Superior temporal gyrus (tissue), 1 donor: ENCODE measurements around the gene DNASE1.

Experiments
- DNase-seq: peaks from one replicate; pipeline ENCODE4 v3.0.0-alpha.2; 2016; ENCODE audit errors: extremely low spot score

Gene DNASE1

GRCh38 chr16:3664187-3664896, 9.9 kb downstream of the DNASE1 start:
- no peak for DNase-seq

DNA sequence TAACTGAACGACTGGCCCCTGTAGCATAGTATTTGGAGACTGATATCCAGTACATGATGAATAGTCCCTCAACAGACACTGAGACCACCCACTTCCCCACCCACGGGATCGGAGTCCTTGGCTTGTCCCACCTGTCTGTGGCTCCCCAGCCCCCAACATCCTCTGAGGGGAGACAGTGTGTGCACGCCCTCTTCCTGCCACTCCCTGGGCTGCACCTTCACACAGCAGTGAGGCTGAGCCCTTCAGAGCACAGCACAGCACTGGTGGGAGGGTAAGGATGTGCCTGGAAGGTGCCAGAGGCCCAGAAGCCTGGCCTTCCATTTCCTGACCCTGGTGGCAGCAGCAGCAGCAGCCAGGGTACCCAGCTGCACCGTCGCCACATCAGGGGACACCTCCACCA, 11.0 kb downstream of the DNASE1 start:
- no peak for DNase-seq

DNA sequence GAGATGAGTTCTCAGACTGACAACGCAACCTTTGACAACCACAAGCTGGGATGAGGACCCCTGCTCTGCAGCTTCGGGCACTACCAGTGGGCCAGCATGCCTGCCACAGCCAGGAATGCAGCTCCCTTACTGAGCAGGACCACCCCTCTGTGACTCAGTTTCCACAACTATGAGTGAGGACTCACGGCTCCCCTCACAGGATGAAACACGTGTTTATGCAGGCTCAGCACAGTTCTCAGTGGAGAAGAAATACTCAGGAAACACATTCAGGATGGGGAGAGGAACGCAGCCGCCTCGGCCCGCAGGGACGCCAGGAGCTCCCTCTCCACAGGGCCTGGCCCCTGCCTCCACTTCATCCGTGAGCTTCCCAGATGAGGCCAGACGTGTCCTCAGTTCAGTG, 14.1 kb downstream of the DNASE1 start:
- DNase-seq, result no peak

DNA sequence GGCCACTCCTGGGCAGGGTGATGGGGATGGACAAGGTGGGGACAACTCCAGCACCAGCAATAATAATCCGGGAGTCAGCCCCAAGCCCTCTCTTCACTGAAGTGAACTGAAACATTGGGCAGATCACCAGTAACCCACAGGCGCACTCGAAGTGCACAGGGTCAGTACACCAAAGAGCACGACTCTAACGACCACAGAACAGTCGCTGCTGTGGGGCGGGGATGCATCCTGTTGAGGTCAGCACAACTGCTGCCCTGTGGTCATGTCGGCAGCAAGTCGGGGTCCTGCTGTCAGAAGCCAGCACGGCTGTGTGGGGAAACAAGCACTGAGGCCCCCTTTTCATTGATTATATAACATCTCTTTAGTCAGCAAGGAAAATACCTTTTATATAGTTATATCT, 14.6 kb downstream of the DNASE1 start:
- DNase-seq, result no peak

- no peak for DNase-seq
Observed at GRCh38 chr16:3670711-3671110, 16.2 kb downstream of the DNASE1 start.

DNA sequence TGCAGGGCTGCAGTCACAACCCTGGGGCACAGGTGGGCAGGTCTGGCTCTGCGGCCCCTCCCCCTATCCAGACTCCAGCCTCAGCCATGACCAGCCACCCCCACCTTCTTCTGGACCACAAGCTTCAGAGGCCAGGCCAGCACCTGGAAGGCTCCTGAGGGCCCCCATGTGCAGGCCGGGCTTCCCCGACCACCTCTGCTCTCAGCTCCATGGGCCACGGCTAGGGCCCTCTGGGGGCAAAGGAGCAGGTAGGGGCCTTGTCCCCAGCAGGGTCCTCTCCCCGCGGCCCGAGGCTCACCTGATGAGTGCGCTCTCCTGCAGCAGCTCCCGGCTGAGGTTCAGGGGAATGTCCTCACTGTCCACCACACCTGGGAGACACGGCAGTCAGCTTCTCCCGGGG, 16.9 kb downstream of the DNASE1 start:
- no peak for DNase-seq

DNA sequence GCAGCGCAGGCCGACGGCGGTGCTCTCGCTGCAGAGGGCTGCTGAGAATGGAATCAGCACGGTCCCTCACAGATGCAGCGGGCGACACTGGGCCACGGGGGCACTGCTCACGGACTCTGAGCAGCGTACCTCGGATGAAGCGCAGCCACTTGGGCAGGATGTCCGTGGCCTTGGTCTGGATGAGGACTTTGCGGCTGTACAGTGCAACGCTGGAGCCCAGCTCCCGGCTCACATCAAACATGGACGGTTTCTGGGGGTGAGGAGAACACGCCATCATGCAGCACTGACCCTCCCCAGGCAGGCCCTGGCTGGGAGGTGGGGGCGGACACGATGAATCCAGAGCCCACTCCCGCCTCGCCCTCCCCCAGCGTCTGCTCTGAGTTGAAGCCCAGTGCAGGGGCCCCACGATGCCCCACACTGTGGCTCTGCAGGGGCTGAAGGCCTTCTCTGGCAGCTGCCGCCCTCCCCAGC, 18.1 kb downstream of the DNASE1 start:
- no peak for DNase-seq

- no peak for DNase-seq
Observed at GRCh38 chr16:3673201-3673600, 18.7 kb downstream of the DNASE1 start.

DNA sequence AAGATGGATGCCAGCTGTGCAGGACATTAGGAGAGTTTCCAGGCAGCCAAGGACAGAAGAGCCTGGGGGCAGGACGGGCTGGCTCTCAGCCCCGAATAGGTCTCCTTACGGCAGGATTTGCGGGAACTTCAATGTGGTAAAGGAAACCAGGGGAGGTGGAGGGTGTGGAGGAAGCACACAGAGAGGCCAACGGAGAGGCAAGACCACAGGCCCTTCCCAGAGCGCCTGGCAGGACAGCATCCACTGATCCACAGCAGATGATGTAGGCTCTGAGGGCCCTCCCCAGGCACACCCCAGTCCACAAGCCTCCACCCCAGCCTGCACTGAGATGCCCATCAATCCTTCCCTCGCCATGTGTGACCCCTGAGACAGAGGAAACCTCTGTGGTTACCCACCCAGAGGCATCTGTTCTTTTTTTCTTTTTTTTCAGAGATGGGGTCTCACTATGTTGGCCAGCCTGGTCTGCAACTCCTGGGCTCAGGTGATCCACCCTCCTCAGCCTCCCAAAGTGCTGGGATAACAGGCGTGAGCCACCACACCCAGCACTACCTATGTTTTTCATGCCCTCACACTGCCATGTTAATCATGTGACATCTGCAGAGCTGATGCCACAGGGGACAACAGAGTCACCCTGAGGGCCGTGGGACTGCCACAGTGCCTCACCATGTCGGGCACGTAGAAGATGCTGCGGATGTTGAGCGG, 19.3 kb downstream of the DNASE1 start:
- no peak for DNase-seq

DNA sequence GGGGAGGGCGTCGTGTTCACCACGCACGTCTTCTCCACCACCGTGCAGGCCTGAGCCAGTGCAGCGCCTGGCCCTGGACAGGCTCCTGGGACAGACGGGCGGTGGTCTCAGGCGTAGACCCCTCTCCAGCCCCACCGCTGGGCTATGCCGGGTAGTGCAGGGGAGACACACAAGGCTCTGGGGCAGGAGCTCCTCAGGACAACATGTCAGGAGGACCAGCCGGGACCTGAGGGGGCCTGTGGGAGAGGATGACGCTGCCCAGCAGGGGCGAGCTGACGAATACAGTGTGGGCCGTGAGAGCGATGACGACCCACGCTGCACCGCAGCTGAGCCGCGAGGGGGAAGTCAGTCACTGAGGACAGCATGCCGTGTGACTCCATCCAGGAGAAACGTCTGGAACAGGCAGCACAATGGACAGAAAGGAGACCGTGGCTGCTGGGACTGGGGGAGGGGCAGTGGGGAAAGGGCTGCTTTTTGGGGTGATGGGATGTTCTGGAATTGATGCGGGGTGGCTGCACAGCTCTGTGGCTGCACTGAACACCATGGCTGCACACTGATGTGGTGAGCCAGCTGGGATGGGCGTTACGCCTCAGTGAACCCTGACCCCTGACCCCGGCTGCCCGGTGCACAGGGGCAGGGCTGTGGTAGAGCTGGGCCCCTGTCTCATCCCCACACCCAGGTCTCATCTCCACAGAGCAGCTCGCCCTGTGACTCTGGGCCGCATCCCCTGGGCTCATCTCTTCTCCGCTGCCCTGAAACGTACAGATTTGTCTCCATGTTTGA, 20.2 kb downstream of the DNASE1 start:
- no peak for DNase-seq

- DNase-seq, result no peak
Observed at GRCh38 chr16:3675601-3676130, 21.2 kb downstream of the DNASE1 start.

DNA sequence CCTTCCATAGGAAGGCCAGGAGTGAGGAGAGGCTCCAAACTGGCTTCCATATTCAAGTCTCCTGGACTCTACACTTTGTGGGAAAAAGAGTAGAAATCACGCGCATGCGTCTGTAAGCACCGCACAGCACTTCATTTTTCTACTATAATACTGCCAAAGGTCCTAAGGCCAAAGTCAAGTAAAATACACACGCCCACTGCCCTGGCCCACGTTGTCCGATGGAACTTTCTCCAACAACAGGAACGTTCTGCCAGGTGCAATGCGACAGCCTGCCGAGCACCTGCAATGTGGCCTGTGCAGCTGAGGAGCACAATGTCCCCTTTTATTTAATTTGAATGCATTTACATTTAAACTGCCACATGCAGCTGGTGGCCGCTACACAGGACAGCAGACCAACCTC, 23.5 kb downstream of the DNASE1 start:
- no peak for DNase-seq

DNA sequence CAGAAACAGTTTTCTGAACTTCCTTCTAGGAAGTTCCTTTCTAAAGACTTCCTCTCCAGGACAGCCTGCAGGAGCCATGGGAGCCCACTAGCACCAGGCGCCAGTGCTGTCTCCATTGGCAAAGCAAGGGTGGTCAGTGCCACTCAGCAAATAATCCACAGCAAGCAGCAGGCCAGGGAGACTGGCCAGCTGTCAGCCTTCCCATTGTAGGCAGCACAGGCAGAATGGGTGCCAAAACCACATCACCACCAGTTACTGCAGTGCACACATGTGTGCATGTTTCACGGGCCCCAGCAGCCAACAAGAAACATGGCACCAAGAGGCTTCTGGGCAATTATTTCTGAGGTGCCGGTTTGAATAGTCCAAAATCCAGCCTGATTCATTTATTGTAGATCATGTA, 26.7 kb downstream of the DNASE1 start:
- peak; percentile 45 for DNase-seq

- DNase-seq, result no peak
Observed at GRCh38 chr16:3687021-3687420, 32.5 kb downstream of the DNASE1 start.

DNA sequence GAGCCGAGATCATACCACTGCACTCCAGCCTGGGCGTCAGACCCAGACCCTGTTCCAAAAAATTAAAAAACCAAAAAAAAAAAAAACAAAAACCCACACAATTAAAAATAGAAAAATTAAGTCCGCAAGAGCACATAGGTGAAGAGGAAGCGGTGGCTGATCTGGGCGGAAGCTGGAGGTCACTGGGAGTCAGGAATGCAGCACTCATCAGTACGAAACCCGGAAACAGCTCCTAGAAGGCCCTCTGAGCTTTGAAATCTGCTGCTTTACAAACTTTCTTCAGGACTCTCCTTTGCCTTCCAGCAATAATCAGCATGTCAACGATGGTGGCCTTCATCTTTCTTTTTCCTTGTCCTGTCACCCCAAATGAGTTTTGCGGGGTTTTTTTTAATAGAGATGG, 33.3 kb downstream of the DNASE1 start:
- DNase-seq, result no peak

DNA sequence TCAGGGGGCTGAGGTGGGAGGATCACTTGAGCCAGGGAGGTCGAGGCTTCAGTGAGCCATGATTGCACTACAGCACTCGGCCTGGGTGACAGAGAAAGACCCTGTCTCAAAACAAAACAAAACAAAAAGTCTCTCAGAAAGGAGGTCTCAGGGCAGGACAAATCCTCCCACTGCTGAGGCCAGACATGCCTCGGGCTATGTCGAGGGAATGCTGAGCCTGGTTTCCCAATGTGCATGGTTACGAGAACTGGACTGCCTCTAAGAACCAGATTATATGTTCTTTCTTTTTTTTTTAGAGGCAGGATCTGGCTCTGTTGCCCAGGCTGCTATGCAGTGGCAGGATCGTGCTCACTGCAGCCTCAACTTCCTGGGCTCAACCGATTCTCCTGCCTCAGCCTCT, 35.2 kb downstream of the DNASE1 start:
- DNase-seq, result no peak

- peak; percentile 96 for DNase-seq
Observed at GRCh38 chr16:3690470-3690928, 36.0 kb downstream of the DNASE1 start.

- DNase-seq, result no peak
Observed at GRCh38 chr16:3690980-3691720, 36.7 kb downstream of the DNASE1 start.

DNA sequence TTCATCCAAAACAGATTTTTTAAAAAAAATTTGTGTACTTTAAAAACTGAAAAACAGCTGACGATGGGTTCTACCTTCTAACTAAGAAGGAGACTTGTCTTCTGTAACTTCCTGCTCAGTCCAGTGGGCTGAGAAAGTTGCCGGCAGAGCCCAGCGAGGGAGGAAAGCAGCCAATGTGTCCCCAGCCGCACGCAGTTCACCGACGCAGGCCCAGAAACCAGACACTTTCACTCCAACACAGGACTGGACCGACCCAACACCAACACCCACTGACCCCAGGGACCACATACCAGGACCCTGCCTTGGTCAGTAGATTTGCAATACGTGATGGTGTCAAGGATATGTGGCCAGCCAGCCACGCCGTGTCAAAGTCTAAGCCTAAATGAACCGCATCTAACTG, 37.3 kb downstream of the DNASE1 start:
- no peak for DNase-seq

DNA sequence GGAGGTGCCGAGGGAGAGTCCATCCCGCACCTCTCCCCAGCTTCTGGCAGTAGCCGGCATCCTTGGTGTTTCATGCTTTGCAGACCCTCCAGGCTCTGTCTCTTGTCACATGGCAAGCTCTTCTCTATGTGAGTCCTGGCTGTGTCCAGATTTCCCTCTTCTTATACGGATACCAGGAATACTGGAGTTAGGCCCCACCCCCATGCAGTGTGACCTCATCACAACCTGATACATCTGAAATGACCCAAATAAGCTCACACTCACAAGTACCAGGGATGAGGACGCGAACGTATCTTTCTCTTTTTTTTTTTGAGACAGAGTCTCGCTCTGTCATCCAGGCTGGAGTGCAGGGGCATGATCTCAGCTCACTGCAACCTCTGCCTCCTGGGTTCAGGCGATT, 39.6 kb downstream of the DNASE1 start:
- no peak for DNase-seq

DNA sequence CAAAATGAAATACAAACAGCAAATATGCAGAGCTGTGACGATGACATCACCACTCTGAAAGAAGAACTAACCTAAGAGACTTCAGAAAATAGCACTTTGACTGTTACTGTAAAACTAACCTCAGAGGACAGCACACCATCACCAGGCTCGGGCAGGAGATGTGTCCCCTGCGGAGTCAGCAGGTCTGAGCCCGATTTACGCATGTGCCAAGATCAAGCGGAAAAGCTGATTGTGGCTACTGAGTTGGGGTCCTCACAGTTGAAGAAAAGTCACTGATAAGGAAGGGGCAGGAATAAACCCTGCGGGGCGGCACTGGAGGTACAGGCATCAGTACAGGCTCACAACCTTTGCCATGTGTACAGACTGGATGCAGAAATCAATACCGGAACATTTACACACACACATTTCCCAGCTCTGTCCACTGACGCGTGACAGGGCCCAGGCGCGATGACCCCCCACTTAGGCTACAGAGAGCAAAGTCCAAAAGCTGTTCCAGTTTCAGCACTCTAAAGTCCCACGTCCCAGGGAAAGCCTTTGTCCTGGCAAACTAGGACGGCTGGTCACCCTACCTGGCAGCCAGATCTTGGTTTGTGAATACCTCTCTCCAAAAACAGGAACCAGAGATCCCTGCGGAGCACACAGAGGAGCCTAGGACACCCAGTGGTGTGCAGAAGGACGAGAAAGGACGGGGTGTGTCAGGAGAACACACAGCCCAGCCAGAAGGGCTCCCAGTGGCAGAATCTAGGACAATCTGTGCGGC, 41.3 kb downstream of the DNASE1 start:
- no peak for DNase-seq
